GM19467 (cell line): ENCODE data around the gene SOCS2.

ENCODE experiments used
- ATAC-seq: cut with Tn5 transposase; IDR thresholded peaks from one replicate; pipeline ENCODE4 v1.9.1; 2021; ENCODE audit warnings: mild to moderate bottlenecking, moderate library complexity; ENCODE audit not compliant: unreplicated experiment

Gene SOCS2

DNA sequence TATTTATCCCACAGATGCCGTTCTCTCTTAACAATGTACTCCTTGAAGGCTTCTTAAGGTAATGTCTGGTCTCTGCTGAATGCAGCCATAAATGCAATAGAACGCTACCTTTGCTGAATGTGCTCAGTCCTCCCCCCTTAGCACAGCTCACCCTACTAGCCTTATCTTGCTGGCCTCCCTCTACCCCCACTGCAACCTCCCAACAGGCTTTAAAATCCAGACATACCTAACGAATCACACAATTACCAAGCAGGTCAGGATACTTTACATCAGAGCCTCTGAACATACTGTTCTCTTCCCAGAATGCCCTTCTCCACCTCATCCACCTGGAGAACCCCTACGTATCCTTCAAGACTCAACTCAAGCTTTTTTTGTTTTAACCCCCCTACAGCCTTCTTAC is 53.7 kb downstream of the SOCS2 start:
- no peak for ATAC-seq
